Dendritic cell treated with granulocyte-macrophage colony-stimulating factor and Interleukin-4, amounts not matched to agents 40 ng/mL and 50 ng/mL, for 4 days (primary cell): Measurements from ENCODE around the gene MAGEB17.

Experiments
- H3K27ac Mint-ChIP-seq: one replicate; pipeline ENCODE4 v1.8.0; 2022; ENCODE audit warnings: mild to moderate bottlenecking, mixed read lengths
- H3K27me3 Mint-ChIP-seq: one replicate; pipeline ENCODE4 v1.8.0; 2022; ENCODE audit warnings: mild to moderate bottlenecking, mixed read lengths
- H3K36me3 Mint-ChIP-seq: one replicate; pipeline ENCODE4 v1.8.0; 2022; ENCODE audit warnings: low read depth, mixed read lengths
- H3K4me1 Mint-ChIP-seq: one replicate; pipeline ENCODE4 v1.8.0; 2022; ENCODE audit warnings: low read depth, mixed read lengths
- H3K4me3 Mint-ChIP-seq: one replicate; pipeline ENCODE4 v1.8.0; 2022; ENCODE audit warnings: mild to moderate bottlenecking, moderate library complexity, mixed read lengths
- H3K9me3 Mint-ChIP-seq: one replicate; pipeline ENCODE4 v1.8.0; 2022; ENCODE audit warnings: mixed read lengths
- intact Hi-C: fragments of 100-400 bp; cut with micrococcal nuclease; formaldehyde crosslinking; loops from one replicate; pipeline ENCODE4 v1.15.0; 2022

The MAGEB17 gene

GRCh38 chrX:16205840-16206239 lies 38.6 kb downstream of the MAGEB17 start:
- no peaks in the 10 kb centered on the region for H3K36me3 Mint-ChIP-seq
- no peak overlapping the region for H3K27ac Mint-ChIP-seq
- intact Hi-C loops: no loop called here
- peaks cover 8% of the 10 kb centered on the region for H3K9me3 Mint-ChIP-seq
- peaks cover 8% of the 10 kb centered on the region for H3K27me3 Mint-ChIP-seq
- H3K4me3 Mint-ChIP-seq: no peak overlapping the region
- no peaks in the 10 kb centered on the region for H3K4me1 Mint-ChIP-seq

GRCh38 chrX:16207634-16208033 lies 40.4 kb downstream of the MAGEB17 start:
- no peak overlapping the region for H3K4me3 Mint-ChIP-seq
- intact Hi-C loops: no loop called here
- H3K36me3 Mint-ChIP-seq: no peaks in the 10 kb centered on the region
- H3K4me1 Mint-ChIP-seq: no peaks in the 10 kb centered on the region
- peaks cover under 1% of the 10 kb centered on the region for H3K9me3 Mint-ChIP-seq
- no peak overlapping the region for H3K27ac Mint-ChIP-seq
- H3K27me3 Mint-ChIP-seq: peaks cover 2% of the 10 kb centered on the region

GRCh38 chrX:16208601-16209000 lies 41.3 kb downstream of the MAGEB17 start:
- Mint-ChIP-seq H3K9me3 (no peaks in the 10 kb centered on the region), H3K4me1 (no peaks in the 10 kb centered on the region), H3K27me3 (peaks cover 2% of the 10 kb centered on the region), H3K27ac (no peak overlapping the region), H3K4me3 (no peak overlapping the region), H3K36me3 (no peaks in the 10 kb centered on the region)
- intact Hi-C loops: no loop called here

GRCh38 chrX:16210061-16210460 lies 42.8 kb downstream of the MAGEB17 start:
- Mint-ChIP-seq H3K36me3 (no peaks in the 10 kb centered on the region), H3K27ac (no peak overlapping the region)
- intact Hi-C loops: loop anchor here (5.0 kb wide), 1 partner anchor 88 kb away; the partner anchor contains the start of gene GRPR

GRCh38 chrX:16212024-16212423 lies 44.7 kb downstream of the MAGEB17 start:
- intact Hi-C loops: loop anchor here (5.0 kb wide), 1 partner anchor 90 kb away; the partner anchor contains the start of gene GRPR
- no peak overlapping the region for H3K27ac Mint-ChIP-seq
- H3K4me1 Mint-ChIP-seq: no peaks in the 10 kb centered on the region
- H3K36me3 Mint-ChIP-seq: no peaks in the 10 kb centered on the region
- H3K4me3 Mint-ChIP-seq: no peak overlapping the region
- no peaks in the 10 kb centered on the region for H3K9me3 Mint-ChIP-seq
- no peaks in the 10 kb centered on the region for H3K27me3 Mint-ChIP-seq

More at GRCh38 chrX:16210061-16210460, 42.8 kb downstream of the MAGEB17 start:
- Mint-ChIP-seq H3K4me1 (no peaks in the 10 kb centered on the region), H3K9me3 (no peaks in the 10 kb centered on the region), H3K4me3 (no peak overlapping the region), H3K27me3 (no peaks in the 10 kb centered on the region)

GRCh38 chrX:16212436-16212835 lies 45.2 kb downstream of the MAGEB17 start:
- Mint-ChIP-seq H3K27me3 (no peaks in the 10 kb centered on the region), H3K27ac (no peak overlapping the region), H3K36me3 (no peaks in the 10 kb centered on the region), H3K9me3 (no peaks in the 10 kb centered on the region), H3K4me3 (no peak overlapping the region), H3K4me1 (no peaks in the 10 kb centered on the region)
- intact Hi-C loops: loop anchor here (5.0 kb wide), 1 partner anchor 90 kb away; the partner anchor contains the start of gene GRPR

- no peak overlapping the region for H3K27ac Mint-ChIP-seq
- H3K27me3 Mint-ChIP-seq: no peaks in the 10 kb centered on the region
- H3K9me3 Mint-ChIP-seq: no peaks in the 10 kb centered on the region
- H3K4me3 Mint-ChIP-seq: no peak overlapping the region
- H3K4me1 Mint-ChIP-seq: no peaks in the 10 kb centered on the region
- no peaks in the 10 kb centered on the region for H3K36me3 Mint-ChIP-seq
- intact Hi-C loops: loop anchor here (5.0 kb wide), 1 partner anchor 92 kb away; the partner anchor contains the start of gene GRPR
These were observed 46.7 kb downstream of the MAGEB17 start for GRCh38 chrX:16213961-16214360.

- H3K36me3 Mint-ChIP-seq: no peaks in the 10 kb centered on the region
- intact Hi-C loops: no loop called here
- no peak overlapping the region for H3K4me3 Mint-ChIP-seq
- H3K9me3 Mint-ChIP-seq: no peaks in the 10 kb centered on the region
- peaks cover under 1% of the 10 kb centered on the region for H3K27me3 Mint-ChIP-seq
- H3K27ac Mint-ChIP-seq: no peak overlapping the region
- H3K4me1 Mint-ChIP-seq: no peaks in the 10 kb centered on the region
These were observed 48.4 kb downstream of the MAGEB17 start for GRCh38 chrX:16215660-16216059.
